SK-N-SH treated with all-trans-retinoic acid at 6 μM for 48 hours (cell line): ENCODE measurements around the gene UROD.
"Not testable (repeated sequence)": the region's sequence is repeated elsewhere in the genome, so short reads cannot be mapped to it uniquely, and the experiment has no call there.

Source experiments
- ATAC-seq: fragments of 200-7000 bp; cut with Tn5 transposase; 3 replicates; pipeline ENCODE4 v1.9.1; 2020; ENCODE audit warnings: mild to moderate bottlenecking, moderate library complexity
- ARNTL ChIP-seq: fragments of 450-650 bp; formaldehyde crosslinking; IDR thresholded peaks from 2 replicates; pipeline ENCODE4 v1.5.0; 2020; ENCODE audit warnings: low read depth, mild to moderate bottlenecking, moderate library complexity, borderline replicate concordance
- BACH2 ChIP-seq: fragments of 250-450 bp; sonication (Bioruptor Pico); IDR thresholded peaks from 2 replicates; pipeline ENCODE4 v1.9.0; 2021; ENCODE audit warnings: mild to moderate bottlenecking, borderline replicate concordance
- CSDC2 ChIP-seq: fragments of 250-450 bp; sonication (Bioruptor Pico); IDR thresholded peaks from 2 replicates; pipeline ENCODE4 v1.5.0; 2020; ENCODE audit warnings: mild to moderate bottlenecking, moderate library complexity
- ESRRG ChIP-seq: fragments of 250-450 bp; sonication (Bioruptor Pico); IDR thresholded peaks from 2 replicates; pipeline ENCODE4 v1.6.1; 2021; ENCODE audit warnings: mild to moderate bottlenecking
- GLIS3 ChIP-seq: fragments of 250-450 bp; sonication (Bioruptor Pico); IDR thresholded peaks from 2 replicates; pipeline ENCODE4 v1.5.0; 2020; ENCODE audit warnings: mild to moderate bottlenecking, moderate library complexity
- ISL1 ChIP-seq: fragments of 250-450 bp; sonication (Bioruptor Pico); IDR thresholded peaks from 2 replicates; pipeline ENCODE4 v2.1.2; 2022; ENCODE audit warnings: mild to moderate bottlenecking, moderate library complexity
- OSR1 ChIP-seq: fragments of 250-450 bp; sonication (Bioruptor Pico); IDR thresholded peaks from 2 replicates; pipeline ENCODE4 v1.8.0; 2022; ENCODE audit warnings: moderate library complexity, mild to moderate bottlenecking, inconsistent platforms
- PATZ1 ChIP-seq: fragments of 250-450 bp; sonication (Bioruptor Pico); IDR thresholded peaks from 2 replicates; pipeline ENCODE4 v1.8.0; 2020; ENCODE audit warnings: mild to moderate bottlenecking, moderate library complexity, borderline replicate concordance
- POU6F1 ChIP-seq: fragments of 250-450 bp; sonication (Bioruptor Pico); IDR thresholded peaks from 2 replicates; pipeline ENCODE4 v1.8.0; 2021; ENCODE audit warnings: low read depth, mild to moderate bottlenecking, moderate library complexity, borderline replicate concordance
- PPARA ChIP-seq: fragments of 250-450 bp; sonication (Bioruptor Pico); IDR thresholded peaks from 2 replicates; pipeline ENCODE4 v1.5.0; 2020; ENCODE audit warnings: mild to moderate bottlenecking, borderline replicate concordance
- SNAI2 ChIP-seq: fragments of 250-450 bp; sonication (Bioruptor Pico); IDR thresholded peaks from 2 replicates; pipeline ENCODE4 v1.5.0; 2020; ENCODE audit warnings: mild to moderate bottlenecking, moderate library complexity
- TCF4 ChIP-seq: fragments of 250-450 bp; sonication (Bioruptor Pico); IDR thresholded peaks from 2 replicates; pipeline ENCODE4 v1.8.0; 2021; ENCODE audit warnings: mild to moderate bottlenecking, moderate library complexity, borderline replicate concordance
- TOX ChIP-seq: fragments of 250-450 bp; sonication (Bioruptor Pico); IDR thresholded peaks from 2 replicates; pipeline ENCODE4 v1.8.0; 2021; ENCODE audit warnings: mild to moderate bottlenecking, moderate library complexity, borderline replicate concordance
- TSHZ2 ChIP-seq: fragments of 250-450 bp; sonication (Bioruptor Pico); IDR thresholded peaks from 2 replicates; pipeline ENCODE4 v1.5.0; 2020; ENCODE audit warnings: mild to moderate bottlenecking, moderate library complexity
- ZC3H10 ChIP-seq: fragments of 250-450 bp; sonication (Bioruptor Pico); IDR thresholded peaks from 2 replicates; pipeline ENCODE4 v1.5.1; 2021; ENCODE audit warnings: mild to moderate bottlenecking, moderate library complexity
- ZFP30 ChIP-seq: fragments of 450-650 bp; formaldehyde crosslinking; IDR thresholded peaks from 2 replicates; pipeline ENCODE4 v1.5.0; 2022; ENCODE audit warnings: mild to moderate bottlenecking, moderate library complexity
- ZNF565 ChIP-seq: fragments of 450-650 bp; formaldehyde crosslinking; conservative IDR thresholded peaks from 2 replicates; pipeline ENCODE4 v1.5.0; 2020; ENCODE audit warnings: low read depth, mild to moderate bottlenecking, moderate library complexity
- ZNF70 ChIP-seq: fragments of 450-650 bp; formaldehyde crosslinking; IDR thresholded peaks from 2 replicates; pipeline ENCODE4 v1.5.0; 2020; ENCODE audit warnings: mild to moderate bottlenecking, moderate library complexity
- ZNF8 ChIP-seq: fragments of 450-650 bp; formaldehyde crosslinking; IDR thresholded peaks from 2 replicates; pipeline ENCODE4 v1.5.0; 2020; ENCODE audit warnings: mild to moderate bottlenecking, moderate library complexity
- TF ChIP-seq, protein P1 (sequence below): fragments of 250-450 bp; sonication (Bioruptor Pico); IDR thresholded peaks from 2 replicates; pipeline ENCODE4 v1.5.1; 2020; ENCODE audit warnings: low read depth, mild to moderate bottlenecking, moderate library complexity
- TF ChIP-seq, protein P2 (sequence below): fragments of 250-450 bp; sonication (Bioruptor Pico); IDR thresholded peaks from 2 replicates; pipeline ENCODE4 v1.5.1; 2021; ENCODE audit warnings: mild to moderate bottlenecking, moderate library complexity

Gene UROD

GRCh38 chr1:44976252-44976651 lies 35.8 kb upstream of the UROD start:
- ATAC-seq: no peak
- TF ChIP-seq PPARA (CRISPR knock-in tag) (no peak), ZNF70 (CRISPR knock-in tag) (no peak), SNAI2 (CRISPR knock-in tag) (no peak), ZNF8 (no peak), TSHZ2 (CRISPR knock-in tag) (no peak), ISL1 (no peak), ZFP30 (CRISPR knock-in tag) (no peak), BACH2 (CRISPR knock-in tag) (no peak), CSDC2 (CRISPR knock-in tag) (no peak), TOX (CRISPR knock-in tag) (no peak), ZNF565 (CRISPR knock-in tag) (no peak), PATZ1 (CRISPR knock-in tag) (no peak), ESRRG (no peak), TCF4 (CRISPR knock-in tag) (no peak), GLIS3 (CRISPR knock-in tag) (no peak), OSR1 (no peak), POU6F1 (CRISPR knock-in tag) (no peak), ZC3H10 (CRISPR knock-in tag) (no peak)
- TF ChIP-seq, protein P1, sequence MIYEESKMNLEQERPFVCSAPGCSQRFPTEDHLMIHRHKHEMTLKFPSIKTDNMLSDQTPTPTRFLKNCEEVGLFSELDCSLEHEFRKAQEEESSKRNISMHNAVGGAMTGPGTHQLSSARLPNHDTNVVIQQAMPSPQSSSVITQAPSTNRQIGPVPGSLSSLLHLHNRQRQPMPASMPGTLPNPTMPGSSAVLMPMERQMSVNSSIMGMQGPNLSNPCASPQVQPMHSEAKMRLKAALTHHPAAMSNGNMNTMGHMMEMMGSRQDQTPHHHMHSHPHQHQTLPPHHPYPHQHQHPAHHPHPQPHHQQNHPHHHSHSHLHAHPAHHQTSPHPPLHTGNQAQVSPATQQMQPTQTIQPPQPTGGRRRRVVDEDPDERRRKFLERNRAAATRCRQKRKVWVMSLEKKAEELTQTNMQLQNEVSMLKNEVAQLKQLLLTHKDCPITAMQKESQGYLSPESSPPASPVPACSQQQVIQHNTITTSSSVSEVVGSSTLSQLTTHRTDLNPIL (CRISPR knock-in tag): no peak
- TF ChIP-seq, protein P2, sequence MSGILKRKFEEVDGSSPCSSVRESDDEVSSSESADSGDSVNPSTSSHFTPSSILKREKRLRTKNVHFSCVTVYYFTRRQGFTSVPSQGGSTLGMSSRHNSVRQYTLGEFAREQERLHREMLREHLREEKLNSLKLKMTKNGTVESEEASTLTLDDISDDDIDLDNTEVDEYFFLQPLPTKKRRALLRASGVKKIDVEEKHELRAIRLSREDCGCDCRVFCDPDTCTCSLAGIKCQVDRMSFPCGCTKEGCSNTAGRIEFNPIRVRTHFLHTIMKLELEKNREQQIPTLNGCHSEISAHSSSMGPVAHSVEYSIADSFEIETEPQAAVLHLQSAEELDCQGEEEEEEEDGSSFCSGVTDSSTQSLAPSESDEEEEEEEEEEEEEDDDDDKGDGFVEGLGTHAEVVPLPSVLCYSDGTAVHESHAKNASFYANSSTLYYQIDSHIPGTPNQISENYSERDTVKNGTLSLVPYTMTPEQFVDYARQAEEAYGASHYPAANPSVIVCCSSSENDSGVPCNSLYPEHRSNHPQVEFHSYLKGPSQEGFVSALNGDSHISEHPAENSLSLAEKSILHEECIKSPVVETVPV: no peak

- not testable (repeated sequence) for ATAC-seq
These were observed 34.7 kb upstream of the UROD start for GRCh38 chr1:44977372-44977771.

DNA sequence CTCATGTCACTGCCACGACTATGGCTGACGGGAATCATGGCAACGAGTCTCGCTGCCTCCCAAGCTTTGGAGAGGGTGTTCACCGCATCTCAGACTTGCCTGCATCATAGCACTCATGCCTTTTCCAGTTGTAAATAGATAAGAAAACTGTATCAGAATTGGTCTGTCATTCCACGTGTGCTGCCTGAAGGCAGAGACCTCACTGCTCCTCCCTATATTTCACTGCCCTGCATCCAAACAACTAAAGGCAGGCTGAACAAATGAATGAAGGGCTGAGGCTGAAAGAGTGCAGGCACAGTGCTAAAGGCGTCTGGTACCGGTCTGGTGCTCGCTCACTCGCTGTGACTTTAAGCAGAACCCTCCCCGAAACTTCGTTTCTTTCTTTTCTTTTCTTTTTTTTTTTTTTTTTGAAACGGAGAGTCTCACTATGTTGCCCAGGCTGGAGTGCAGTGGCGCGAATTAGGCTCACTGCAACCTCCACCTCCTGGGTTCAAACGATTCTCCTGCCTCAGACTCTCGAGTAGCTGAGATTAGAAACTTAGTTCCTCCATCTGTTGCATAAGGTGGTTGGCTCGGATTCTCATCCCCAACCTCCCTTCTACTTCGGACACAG lies 26.2 kb upstream of the UROD start:
- TF ChIP-seq ARNTL (CRISPR knock-in tag) (no peak), ESRRG (no peak), GLIS3 (CRISPR knock-in tag) (no peak), PATZ1 (CRISPR knock-in tag) (no peak), ZC3H10 (CRISPR knock-in tag) (no peak), ISL1 (no peak)
- TF ChIP-seq, protein P2: no peak
- ATAC-seq: peak; percentile 28
